GM18873 (cell line): Measurements from ENCODE around the gene CRYBG3.

Source experiments
- ATAC-seq: cut with Tn5 transposase; IDR thresholded peaks from one replicate; pipeline ENCODE4 v1.9.1; 2021; ENCODE audit warnings: mild to moderate bottlenecking, moderate library complexity, moderate number of reproducible peaks; ENCODE audit not compliant: unreplicated experiment, low FRiP score

Gene CRYBG3

GRCh38 chr3:97821774-97822358 lies at the start of gene CRYBG3:
Gene CRYBG3, plus strand, starts transcription at chr3:97822011. Its CDS starts 196 bp downstream, at chr3:97822207.
- peak; percentile 94 for ATAC-seq

DNA sequence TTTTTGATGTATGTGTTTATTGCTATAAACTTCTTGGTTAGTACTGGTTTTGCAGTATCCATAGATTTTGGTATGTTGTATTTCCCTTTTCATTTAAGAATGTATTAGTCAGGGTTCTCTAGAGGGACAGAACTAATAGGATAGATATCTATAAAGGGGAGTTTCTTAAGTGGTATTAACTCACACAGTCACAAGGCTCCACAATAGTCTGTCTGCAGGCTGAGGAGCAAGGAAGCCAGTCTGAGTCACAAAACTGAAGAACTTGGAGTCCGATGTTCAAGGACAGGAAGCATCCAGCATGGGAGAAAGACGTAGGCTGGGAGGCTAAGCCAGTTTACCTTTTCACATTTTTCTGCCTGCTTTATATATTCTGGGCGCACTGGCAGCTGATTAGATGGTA lies 48.9 kb upstream of the CRYBG3 start:
- ATAC-seq, result no peak

DNA sequence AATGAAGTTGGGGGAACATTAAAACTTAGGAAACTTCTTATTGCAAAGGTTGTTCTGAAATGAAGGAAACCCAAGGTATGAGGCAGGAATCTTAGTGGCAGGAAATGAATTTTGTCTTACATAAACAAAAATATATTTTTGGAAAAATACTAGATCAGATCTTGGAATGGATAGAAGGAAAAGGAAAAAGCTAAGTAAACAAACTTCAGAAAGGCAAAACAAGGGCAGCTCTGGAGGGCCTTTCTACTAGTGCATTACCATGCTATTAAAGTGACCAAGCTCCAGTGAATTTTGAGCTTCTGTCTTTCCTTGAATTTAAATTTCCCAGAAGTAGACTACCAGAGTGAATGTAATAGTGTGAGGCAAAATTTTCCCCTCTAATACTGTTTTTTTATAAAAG lies 43.7 kb upstream of the CRYBG3 start:
- no peak for ATAC-seq

- peak; percentile 59 for ATAC-seq
Observed at GRCh38 chr3:97793420-97794019, 28.3 kb upstream of the CRYBG3 start.

DNA sequence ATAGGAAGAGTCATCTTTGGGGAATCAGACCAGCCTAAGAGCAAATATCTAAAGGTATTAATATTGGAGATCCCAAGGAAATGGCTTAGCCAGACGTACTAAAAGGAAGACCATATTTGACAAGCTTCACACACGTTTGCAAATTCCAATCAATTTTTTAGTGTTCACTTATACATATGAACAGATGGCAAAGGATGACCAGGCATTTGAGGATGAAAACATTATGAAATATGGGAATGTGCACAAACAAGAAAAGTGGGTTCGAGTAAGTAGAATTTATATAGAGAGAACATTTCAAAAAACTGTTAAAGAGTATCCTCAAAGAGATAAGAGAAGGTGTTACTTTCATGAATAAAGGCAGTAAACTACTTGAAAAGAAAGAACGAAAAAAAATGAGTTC lies 25.9 kb upstream of the CRYBG3 start:
- ATAC-seq, result no peak

DNA sequence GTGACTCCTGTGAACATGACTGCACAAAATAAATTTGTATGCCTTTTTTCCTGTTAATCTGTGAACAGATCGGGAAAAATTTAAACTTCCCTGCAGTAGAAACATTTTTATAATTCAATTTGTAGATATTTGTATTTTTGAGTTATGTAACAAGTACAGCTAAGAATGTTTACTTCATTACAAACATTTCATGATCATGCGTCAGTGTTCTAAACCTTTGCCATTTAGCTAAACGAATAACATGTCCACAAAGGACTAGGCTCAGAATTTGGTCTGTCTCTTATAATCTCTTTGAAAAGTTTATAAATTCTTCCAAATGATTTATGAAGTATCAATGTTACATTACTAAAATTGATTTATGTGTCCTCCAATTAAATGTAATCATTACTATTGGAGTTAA lies 17.3 kb upstream of the CRYBG3 start:
- no peak for ATAC-seq

- ATAC-seq, result no peak
Observed at GRCh38 chr3:97810779-97811390, 10.9 kb upstream of the CRYBG3 start.

GRCh38 chr3:97815149-97815917 lies 6.5 kb upstream of the CRYBG3 start:
- no peak for ATAC-seq

DNA sequence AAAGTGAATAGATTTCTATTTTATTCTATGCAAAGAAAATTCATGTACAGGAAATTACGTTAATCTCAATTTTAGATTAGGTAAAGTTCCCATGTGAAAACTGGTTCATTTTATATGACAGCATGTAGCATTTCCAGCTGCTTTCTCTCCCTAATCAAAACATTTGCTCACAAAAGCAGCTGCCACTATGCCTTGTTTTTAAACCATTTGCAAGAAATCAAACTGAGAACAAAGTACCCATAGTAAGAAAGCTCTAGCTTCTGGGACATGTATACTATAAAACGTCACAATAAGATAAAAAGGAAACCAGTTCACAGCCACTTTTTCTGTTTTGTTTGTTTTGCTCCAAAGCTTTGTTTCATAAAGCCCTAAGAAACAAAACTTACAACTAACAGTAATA lies 5.0 kb upstream of the CRYBG3 start:
- no peak for ATAC-seq

GRCh38 chr3:97817965-97818364 lies 3.8 kb upstream of the CRYBG3 start:
- no peak for ATAC-seq

- no peak for ATAC-seq
Observed at GRCh38 chr3:97820780-97821179, 1.0 kb upstream of the CRYBG3 start.

DNA sequence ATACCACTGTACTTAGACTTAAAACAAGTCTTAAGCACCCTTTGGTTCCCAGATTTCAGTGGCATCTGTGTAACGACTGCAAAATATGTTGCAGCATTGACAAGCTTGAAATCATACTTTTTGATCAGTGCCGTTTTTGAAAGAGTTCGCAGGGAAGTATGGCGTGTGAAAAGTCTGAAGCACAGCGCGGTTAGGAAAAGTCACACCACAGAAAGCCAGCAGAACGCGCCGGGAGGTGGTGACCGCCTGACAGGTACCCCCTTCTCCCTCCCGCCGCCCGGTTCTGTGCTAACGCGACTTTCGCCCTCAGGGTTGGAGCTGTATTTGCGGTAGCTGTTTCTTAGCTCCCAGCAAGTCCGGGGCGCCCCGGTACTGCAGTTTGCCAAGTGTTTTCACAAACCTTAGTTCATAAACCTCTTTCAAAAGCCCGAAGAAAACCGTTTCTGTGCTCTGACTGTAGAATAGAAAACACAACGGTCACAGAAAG lies 481 bp upstream of the CRYBG3 start:
- peak; percentile 49 for ATAC-seq

GRCh38 chr3:97822359-97822775 lies 556 bp downstream of the CRYBG3 start:
- peak; percentile 17 for ATAC-seq

DNA sequence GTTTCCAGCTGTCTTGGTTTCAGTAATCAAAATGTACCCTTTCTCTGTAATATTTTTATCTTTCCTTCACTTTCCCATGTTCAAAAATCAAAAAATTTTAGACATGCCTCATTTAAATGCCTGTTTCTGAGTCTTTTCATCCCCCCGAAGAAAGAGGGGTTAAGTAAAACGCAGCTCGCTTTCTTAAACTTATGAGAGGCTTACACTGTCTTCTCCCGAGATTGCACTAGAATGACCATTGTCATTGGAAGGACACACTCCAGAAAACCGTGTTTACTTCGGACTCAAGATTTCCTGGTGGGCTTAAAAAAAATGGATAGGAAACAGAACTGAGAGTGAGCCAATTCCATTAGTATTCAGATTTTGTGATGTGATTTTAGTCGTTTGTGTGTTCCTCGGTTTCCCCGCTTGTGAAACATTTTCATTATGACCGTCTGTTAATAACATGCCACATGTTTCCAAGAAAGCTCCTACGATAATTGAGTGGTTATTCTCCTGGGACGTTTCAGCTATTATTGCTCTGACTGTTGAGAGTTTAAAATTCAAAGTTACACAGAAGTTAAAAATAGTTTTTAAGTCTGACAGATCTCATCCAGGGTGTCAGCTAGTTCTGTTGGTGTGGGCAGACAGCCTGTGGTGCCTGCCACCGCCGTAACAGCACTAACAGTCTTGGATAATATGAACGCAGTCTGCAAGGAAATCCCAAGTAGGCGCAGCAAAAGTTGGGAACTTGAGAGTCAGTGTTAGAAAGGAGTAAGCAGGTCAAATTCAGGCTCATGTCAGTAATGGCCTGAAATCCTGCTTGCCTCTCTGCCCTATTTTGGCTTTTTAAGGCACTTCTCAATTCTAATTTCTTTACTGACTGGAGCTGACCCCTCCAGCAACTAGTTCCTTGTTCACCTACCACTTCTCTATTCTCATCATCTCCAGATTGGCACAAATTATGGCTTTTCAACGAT lies 1.5 kb downstream of the CRYBG3 start:
- no peak for ATAC-seq

DNA sequence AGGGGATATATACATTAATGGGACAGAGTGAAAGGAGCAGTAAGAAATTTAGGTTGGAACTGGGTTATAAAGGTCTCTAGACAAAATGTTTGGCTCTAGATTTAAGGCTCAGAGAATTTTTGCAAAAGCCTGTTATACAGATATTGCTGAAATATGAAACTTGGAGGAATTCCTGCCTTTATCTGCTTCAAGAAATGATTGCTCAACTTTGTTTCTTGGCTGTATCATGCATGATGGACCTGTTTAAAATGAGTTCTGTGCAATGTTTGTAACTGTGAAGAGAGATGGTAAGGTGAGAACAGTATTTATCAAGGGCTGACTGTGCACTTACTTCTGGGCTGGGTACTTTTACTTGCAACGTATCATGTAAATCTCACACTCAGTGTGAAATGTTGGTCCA lies 3.3 kb downstream of the CRYBG3 start:
- ATAC-seq, result no peak

- no peak for ATAC-seq
Observed at GRCh38 chr3:97827741-97828471, 6.1 kb downstream of the CRYBG3 start.

- no peak for ATAC-seq
Observed at GRCh38 chr3:97829198-97829597, 7.4 kb downstream of the CRYBG3 start.

- ATAC-seq, result no peak
Observed at GRCh38 chr3:97830638-97831037, 8.8 kb downstream of the CRYBG3 start.

GRCh38 chr3:97831140-97831539 lies 9.3 kb downstream of the CRYBG3 start:
- ATAC-seq, result no peak
